OCI-LY1 (cell line): ENCODE measurements around the gene CD247.

ENCODE experiments used
- EZH2 ChIP-seq: fragments of 200-600 bp; sonication (generic), shearing (Covaris generic); IDR thresholded peaks from 2 replicates; pipeline ENCODE4 v1.8.0; 2017; ENCODE audit warnings: borderline replicate concordance, mixed run types, mild to moderate bottlenecking, antibody characterized with exemption, low read length, moderate library complexity, mixed read lengths
- TF ChIP-seq, protein P1 (sequence below): fragments of 200-600 bp; sonication (generic), shearing (Covaris generic); IDR thresholded peaks from 2 replicates; pipeline ENCODE4 v1.5.1; 2017; ENCODE audit warnings: mild to moderate bottlenecking, antibody characterized with exemption, low read length, moderate library complexity, mixed read lengths

DNA sequence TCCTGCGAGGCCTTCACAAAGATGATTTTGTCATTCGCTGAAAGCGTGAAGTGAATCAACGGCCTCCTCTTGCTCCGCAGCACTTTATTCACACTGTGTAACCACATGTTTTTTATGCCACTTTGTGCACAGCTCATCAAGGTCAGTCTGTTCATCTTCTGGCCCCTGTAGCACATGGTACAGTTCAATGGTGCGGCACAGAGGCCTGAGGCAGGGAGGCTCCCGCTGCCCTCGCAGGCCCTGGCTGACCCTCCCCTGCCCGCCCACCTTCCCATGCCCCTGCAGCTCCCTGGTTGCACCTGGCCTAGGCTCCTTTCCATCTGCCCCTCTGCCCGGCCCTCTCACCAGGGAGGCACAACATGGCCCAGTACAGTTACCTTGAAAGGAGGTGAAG lies 87.5 kb downstream of the CD247 start:
- TF ChIP-seq, protein P1, sequence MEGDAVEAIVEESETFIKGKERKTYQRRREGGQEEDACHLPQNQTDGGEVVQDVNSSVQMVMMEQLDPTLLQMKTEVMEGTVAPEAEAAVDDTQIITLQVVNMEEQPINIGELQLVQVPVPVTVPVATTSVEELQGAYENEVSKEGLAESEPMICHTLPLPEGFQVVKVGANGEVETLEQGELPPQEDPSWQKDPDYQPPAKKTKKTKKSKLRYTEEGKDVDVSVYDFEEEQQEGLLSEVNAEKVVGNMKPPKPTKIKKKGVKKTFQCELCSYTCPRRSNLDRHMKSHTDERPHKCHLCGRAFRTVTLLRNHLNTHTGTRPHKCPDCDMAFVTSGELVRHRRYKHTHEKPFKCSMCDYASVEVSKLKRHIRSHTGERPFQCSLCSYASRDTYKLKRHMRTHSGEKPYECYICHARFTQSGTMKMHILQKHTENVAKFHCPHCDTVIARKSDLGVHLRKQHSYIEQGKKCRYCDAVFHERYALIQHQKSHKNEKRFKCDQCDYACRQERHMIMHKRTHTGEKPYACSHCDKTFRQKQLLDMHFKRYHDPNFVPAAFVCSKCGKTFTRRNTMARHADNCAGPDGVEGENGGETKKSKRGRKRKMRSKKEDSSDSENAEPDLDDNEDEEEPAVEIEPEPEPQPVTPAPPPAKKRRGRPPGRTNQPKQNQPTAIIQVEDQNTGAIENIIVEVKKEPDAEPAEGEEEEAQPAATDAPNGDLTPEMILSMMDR: no peak
- no peak for TF ChIP-seq EZH2
